WTC11 (cell line): ENCODE data around the gene GABARAPL2. TPM values are rescaled to one million over a fixed set of nuclear protein-coding genes. Genes with fewer than 3 reads are reported as not detected.

Experiments
- ATAC-seq: fragments of 200-7000 bp; cut with Tn5 transposase; 2 replicates; pipeline ENCODE4 v1.10.0; 2021; ENCODE audit warnings: mild to moderate bottlenecking, moderate library complexity
- CTCF ChIA-PET: fragments of 300-600 bp; sonication (Branson Sonifier 250); formaldehyde crosslinking; loops from one replicate; lab custom pipeline; 2021; ENCODE audit warnings: antibody characterized with exemption; lab: Charles Lee
- POLR2A ChIA-PET: fragments of 350-600 bp; sonication (Branson Sonifier 250); formaldehyde crosslinking; loops from one replicate; lab custom pipeline; 2021; ENCODE audit warnings: antibody characterized with exemption; lab: Charles Lee
- DNase-seq: peaks from one replicate; pipeline ENCODE4 v3.0.0; 2021; ENCODE audit warnings: low spot score
- H3K27ac Mint-ChIP-seq: 2 replicates; pipeline ENCODE4 v1.8.0; 2021; ENCODE audit warnings: mixed read lengths
- H3K27me3 Mint-ChIP-seq: 2 replicates; pipeline ENCODE4 v1.8.0; 2021; ENCODE audit warnings: low read depth, mild to moderate bottlenecking, moderate library complexity, mixed read lengths
- H3K36me3 Mint-ChIP-seq: 2 replicates; pipeline ENCODE4 v1.8.0; 2021; ENCODE audit warnings: mixed read lengths
- H3K4me1 Mint-ChIP-seq: 2 replicates; pipeline ENCODE4 v1.8.0; 2022; ENCODE audit warnings: mixed read lengths
- H3K4me3 Mint-ChIP-seq: 2 replicates; pipeline ENCODE4 v1.8.0; 2021; ENCODE audit warnings: mild to moderate bottlenecking, moderate library complexity, mixed read lengths
- H3K9me3 Mint-ChIP-seq: 2 replicates; pipeline ENCODE4 v1.8.0; 2021; ENCODE audit warnings: mixed read lengths
- CBFB ChIP-seq: sonication (generic); formaldehyde crosslinking; IDR thresholded peaks from 2 replicates; pipeline ENCODE4 v1.8.1; 2022; ENCODE audit warnings: mild to moderate bottlenecking, low read depth, missing genetic modification reagents
- CREM ChIP-seq: sonication (generic); formaldehyde crosslinking; IDR thresholded peaks from 2 replicates; pipeline ENCODE4 v1.8.1; 2022; ENCODE audit warnings: mild to moderate bottlenecking, missing genetic modification reagents, moderate library complexity
- JUN ChIP-seq: sonication (generic); formaldehyde crosslinking; IDR thresholded peaks from 2 replicates; pipeline ENCODE4 v1.8.0; 2023; ENCODE audit warnings: mild to moderate bottlenecking, missing genetic modification reagents
- KAT7 ChIP-seq: sonication (generic); formaldehyde crosslinking; IDR thresholded peaks from 2 replicates; pipeline ENCODE4 v1.8.1; 2023; ENCODE audit warnings: missing genetic modification reagents, mild to moderate bottlenecking, borderline replicate concordance
- MXD4 ChIP-seq: fragments of 250-450 bp; sonication (Bioruptor Pico); IDR thresholded peaks from 2 replicates; pipeline ENCODE4 v1.8.0; 2021; ENCODE audit warnings: mild to moderate bottlenecking, moderate library complexity, borderline replicate concordance
- MYBL2 ChIP-seq: sonication (generic); formaldehyde crosslinking; IDR thresholded peaks from 2 replicates; pipeline ENCODE4 v1.8.1; 2023; ENCODE audit warnings: mild to moderate bottlenecking, moderate library complexity, missing genetic modification reagents
- NFATC4 ChIP-seq: fragments of 250-450 bp; sonication (Bioruptor Pico); IDR thresholded peaks from 2 replicates; pipeline ENCODE4 v1.9.0; 2021; ENCODE audit warnings: mild to moderate bottlenecking
- NR1H2 ChIP-seq: sonication (generic); formaldehyde crosslinking; IDR thresholded peaks from 2 replicates; pipeline ENCODE4 v1.9.0; 2021; ENCODE audit warnings: mild to moderate bottlenecking, moderate library complexity, missing genetic modification reagents
- SMAD3 ChIP-seq: sonication (generic); formaldehyde crosslinking; IDR thresholded peaks from 2 replicates; pipeline ENCODE4 v1.8.0; 2022; ENCODE audit warnings: missing genetic modification reagents, mild to moderate bottlenecking, borderline replicate concordance
- SMAD4 ChIP-seq: sonication (generic); formaldehyde crosslinking; IDR thresholded peaks from 2 replicates; pipeline ENCODE4 v1.8.0; 2022; ENCODE audit warnings: mild to moderate bottlenecking, missing genetic modification reagents
- TEAD4 ChIP-seq: sonication (generic); formaldehyde crosslinking; IDR thresholded peaks from 2 replicates; pipeline ENCODE4 v1.8.0; 2022; ENCODE audit warnings: mild to moderate bottlenecking, missing genetic modification reagents
- total RNA-seq: library from RNA; stranded (reverse); gene quantifications from 3 replicates; pipeline ENCODE4 v1.2.3, GENCODE V29; 2021
- TF ChIP-seq, protein P1 (sequence below): sonication (generic); formaldehyde crosslinking; IDR thresholded peaks from 2 replicates; pipeline ENCODE4 v1.8.1; 2023; ENCODE audit warnings: mild to moderate bottlenecking, moderate library complexity, missing genetic modification reagents
- TF ChIP-seq, protein P2 (sequence below): fragments of 250-450 bp; sonication (Bioruptor Pico); IDR thresholded peaks from 2 replicates; pipeline ENCODE4 v2.1.2; 2022; ENCODE audit warnings: mild to moderate bottlenecking, moderate library complexity
- TF ChIP-seq, protein P3 (sequence below): fragments of 250-450 bp; sonication (Bioruptor Pico); IDR thresholded peaks from 2 replicates; pipeline ENCODE4 v1.9.0; 2021; ENCODE audit warnings: moderate library complexity, mild to moderate bottlenecking, inconsistent platforms, borderline replicate concordance
- TF ChIP-seq, protein P4 (sequence below): sonication (generic); formaldehyde crosslinking; IDR thresholded peaks from 2 replicates; pipeline ENCODE4 v1.8.1; 2022; ENCODE audit warnings: low read depth, mild to moderate bottlenecking, moderate library complexity, missing genetic modification reagents, borderline replicate concordance
- TF ChIP-seq, protein P5 (sequence below): sonication (generic); formaldehyde crosslinking; IDR thresholded peaks from 2 replicates; pipeline ENCODE4 v1.8.1; 2022; ENCODE audit warnings: mild to moderate bottlenecking, missing genetic modification reagents, moderate library complexity, borderline replicate concordance
- TF ChIP-seq, protein P6 (sequence below): sonication (generic); formaldehyde crosslinking; IDR thresholded peaks from 2 replicates; pipeline ENCODE4 v1.8.0; 2022; ENCODE audit warnings: mild to moderate bottlenecking, missing genetic modification reagents

Gene GABARAPL2
- total RNA-seq, 1 experiment from 2014 or later = 60.8 TPM

DNA sequence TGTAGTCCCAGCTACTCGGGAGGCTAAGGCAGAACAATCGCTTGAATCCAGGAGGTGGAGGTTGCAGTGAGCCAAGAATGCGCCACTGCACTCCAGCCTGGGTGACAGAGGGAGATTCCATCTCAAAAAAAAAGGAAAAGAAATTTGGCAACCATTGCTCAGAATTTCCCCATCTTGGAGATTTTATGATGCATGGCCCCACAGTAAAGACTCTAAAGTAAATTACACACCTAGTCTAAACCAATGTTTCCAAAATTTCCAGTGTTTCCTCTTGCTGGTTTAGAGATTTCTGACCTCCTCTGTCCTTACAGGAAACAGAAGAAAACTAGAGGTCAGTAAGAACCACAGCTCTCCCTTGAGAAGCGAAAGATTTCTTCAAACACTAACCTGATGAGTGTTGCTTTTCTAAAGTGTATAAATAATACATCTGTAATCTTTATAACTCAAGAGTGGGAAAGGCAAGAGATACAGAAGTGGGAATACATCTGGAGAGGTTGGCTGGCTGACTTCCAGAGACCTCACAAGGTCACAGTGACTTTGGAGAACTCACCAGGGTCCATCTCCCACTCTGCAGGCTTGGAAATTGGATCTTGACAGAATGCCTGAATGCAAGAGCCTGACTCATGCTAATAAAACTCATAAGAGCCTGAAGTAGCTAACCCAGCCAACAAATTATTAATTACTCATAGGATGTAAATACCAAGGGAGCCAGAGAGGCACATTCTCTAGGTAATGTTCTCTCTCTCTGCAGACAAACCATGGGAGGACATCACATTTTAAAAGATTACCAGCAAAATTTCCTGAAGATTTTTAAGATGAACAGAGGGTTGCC is 48.1 kb downstream of the GABARAPL2 start:
- POLR2A ChIA-PET = no interaction called here
- Mint-ChIP-seq H3K4me1 (no peaks in the 10 kb centered on the region), H3K27ac (no peak overlapping the region)
- DNase-seq = no peak
- CTCF ChIA-PET = no interaction called here
- TF ChIP-seq, protein P1, sequence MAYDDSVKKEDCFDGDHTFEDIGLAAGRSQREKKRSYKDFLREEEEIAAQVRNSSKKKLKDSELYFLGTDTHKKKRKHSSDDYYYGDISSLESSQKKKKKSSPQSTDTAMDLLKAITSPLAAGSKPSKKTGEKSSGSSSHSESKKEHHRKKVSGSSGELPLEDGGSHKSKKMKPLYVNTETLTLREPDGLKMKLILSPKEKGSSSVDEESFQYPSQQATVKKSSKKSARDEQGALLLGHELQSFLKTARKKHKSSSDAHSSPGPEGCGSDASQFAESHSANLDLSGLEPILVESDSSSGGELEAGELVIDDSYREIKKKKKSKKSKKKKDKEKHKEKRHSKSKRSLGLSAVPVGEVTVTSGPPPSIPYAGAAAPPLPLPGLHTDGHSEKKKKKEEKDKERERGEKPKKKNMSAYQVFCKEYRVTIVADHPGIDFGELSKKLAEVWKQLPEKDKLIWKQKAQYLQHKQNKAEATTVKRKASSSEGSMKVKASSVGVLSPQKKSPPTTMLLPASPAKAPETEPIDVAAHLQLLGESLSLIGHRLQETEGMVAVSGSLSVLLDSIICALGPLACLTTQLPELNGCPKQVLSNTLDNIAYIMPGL (CRISPR knock-in tag) = no peak
- TF ChIP-seq JUN (CRISPR knock-in tag) (no peak), MXD4 (CRISPR knock-in tag) (no peak)
- TF ChIP-seq, protein P2, sequence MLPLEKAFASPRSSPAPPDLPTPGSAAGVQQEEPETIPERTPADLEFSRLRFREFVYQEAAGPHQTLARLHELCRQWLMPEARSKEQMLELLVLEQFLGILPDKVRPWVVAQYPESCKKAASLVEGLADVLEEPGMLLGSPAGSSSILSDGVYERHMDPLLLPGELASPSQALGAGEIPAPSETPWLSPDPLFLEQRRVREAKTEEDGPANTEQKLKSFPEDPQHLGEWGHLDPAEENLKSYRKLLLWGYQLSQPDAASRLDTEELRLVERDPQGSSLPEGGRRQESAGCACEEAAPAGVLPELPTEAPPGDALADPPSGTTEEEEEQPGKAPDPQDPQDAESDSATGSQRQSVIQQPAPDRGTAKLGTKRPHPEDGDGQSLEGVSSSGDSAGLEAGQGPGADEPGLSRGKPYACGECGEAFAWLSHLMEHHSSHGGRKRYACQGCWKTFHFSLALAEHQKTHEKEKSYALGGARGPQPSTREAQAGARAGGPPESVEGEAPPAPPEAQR (CRISPR knock-in tag) = no peak
- TF ChIP-seq, protein P3, sequence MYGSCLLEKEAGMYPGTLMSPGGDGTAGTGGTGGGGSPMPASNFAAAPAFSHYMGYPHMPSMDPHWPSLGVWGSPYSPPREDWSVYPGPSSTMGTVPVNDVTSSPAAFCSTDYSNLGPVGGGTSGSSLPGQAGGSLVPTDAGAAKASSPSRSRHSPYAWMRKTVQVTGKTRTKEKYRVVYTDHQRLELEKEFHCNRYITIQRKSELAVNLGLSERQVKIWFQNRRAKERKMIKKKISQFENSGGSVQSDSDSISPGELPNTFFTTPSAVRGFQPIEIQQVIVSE (CRISPR knock-in tag) = no peak
- TF ChIP-seq, all 79 proteins: peak for 0
- H3K4me3 Mint-ChIP-seq = no peak overlapping the region
- no peaks in the 10 kb centered on the region for H3K27me3 Mint-ChIP-seq
- ATAC-seq = no peak
- peaks cover 61% of the 10 kb centered on the region for H3K36me3 Mint-ChIP-seq
- H3K9me3 Mint-ChIP-seq = no peaks in the 10 kb centered on the region

DNA sequence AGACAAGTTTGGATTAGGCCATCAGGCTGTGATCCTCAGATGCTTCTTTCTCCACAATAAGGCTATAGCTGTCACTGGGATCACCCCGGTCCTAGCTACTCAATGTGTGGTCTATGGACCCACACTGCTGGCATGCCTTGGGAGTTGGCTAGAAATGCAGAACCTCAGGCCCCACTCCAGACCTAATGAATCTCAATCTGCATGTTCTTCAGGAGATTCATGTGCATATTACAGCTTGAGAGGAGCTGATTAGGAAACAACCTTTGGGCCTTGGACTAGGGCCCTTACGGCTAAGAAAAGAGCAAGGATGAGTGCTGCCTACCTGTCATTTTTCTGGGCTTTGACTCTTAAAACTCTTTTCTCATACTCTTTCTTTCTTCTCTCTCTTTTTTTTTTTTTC is 49.4 kb downstream of the GABARAPL2 start:
- no peaks in the 10 kb centered on the region for H3K9me3 Mint-ChIP-seq
- peaks cover 64% of the 10 kb centered on the region for H3K36me3 Mint-ChIP-seq
- TF ChIP-seq, protein P4, sequence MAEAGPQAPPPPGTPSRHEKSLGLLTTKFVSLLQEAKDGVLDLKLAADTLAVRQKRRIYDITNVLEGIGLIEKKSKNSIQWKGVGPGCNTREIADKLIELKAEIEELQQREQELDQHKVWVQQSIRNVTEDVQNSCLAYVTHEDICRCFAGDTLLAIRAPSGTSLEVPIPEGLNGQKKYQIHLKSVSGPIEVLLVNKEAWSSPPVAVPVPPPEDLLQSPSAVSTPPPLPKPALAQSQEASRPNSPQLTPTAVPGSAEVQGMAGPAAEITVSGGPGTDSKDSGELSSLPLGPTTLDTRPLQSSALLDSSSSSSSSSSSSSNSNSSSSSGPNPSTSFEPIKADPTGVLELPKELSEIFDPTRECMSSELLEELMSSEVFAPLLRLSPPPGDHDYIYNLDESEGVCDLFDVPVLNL = no peak
- TF ChIP-seq MXD4 (CRISPR knock-in tag) = no peak
- no peak for TF ChIP-seq CBFB
- no peak for TF ChIP-seq SMAD4 (CRISPR knock-in tag)
- no peak for TF ChIP-seq TEAD4
- no peak for TF ChIP-seq CREM (CRISPR knock-in tag)
- TF ChIP-seq, protein P5, sequence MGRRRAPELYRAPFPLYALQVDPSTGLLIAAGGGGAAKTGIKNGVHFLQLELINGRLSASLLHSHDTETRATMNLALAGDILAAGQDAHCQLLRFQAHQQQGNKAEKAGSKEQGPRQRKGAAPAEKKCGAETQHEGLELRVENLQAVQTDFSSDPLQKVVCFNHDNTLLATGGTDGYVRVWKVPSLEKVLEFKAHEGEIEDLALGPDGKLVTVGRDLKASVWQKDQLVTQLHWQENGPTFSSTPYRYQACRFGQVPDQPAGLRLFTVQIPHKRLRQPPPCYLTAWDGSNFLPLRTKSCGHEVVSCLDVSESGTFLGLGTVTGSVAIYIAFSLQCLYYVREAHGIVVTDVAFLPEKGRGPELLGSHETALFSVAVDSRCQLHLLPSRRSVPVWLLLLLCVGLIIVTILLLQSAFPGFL (CRISPR knock-in tag) = no peak
- no peak for TF ChIP-seq NR1H2 (CRISPR knock-in tag)
- no peak for TF ChIP-seq SMAD3 (CRISPR knock-in tag)
- no peak for TF ChIP-seq MYBL2 (CRISPR knock-in tag)
- TF ChIP-seq, protein P6, sequence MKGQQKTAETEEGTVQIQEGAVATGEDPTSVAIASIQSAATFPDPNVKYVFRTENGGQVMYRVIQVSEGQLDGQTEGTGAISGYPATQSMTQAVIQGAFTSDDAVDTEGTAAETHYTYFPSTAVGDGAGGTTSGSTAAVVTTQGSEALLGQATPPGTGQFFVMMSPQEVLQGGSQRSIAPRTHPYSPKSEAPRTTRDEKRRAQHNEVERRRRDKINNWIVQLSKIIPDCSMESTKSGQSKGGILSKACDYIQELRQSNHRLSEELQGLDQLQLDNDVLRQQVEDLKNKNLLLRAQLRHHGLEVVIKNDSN (CRISPR knock-in tag) = no peak
- no peak for TF ChIP-seq KAT7 (CRISPR knock-in tag)
- TF ChIP-seq NFATC4 (CRISPR knock-in tag) = no peak
- DNase-seq = no peak
- CTCF ChIA-PET = interaction anchor here (0.8 kb wide), 1 partner anchor 32 kb away, joined by 3 read pairs; the partner anchor contains the start of genes KARS1 and TERF2IP
- POLR2A ChIA-PET = interaction anchor here (0.7 kb wide), 2 partner anchors 12 to 163 kb away, joined by 3 to 4 read pairs; no protein-coding TSS in a partner anchor
- no peak for ATAC-seq
- no peaks in the 10 kb centered on the region for H3K4me1 Mint-ChIP-seq
- no peaks in the 10 kb centered on the region for H3K27me3 Mint-ChIP-seq
- H3K4me3 Mint-ChIP-seq = no peak overlapping the region
- no peak overlapping the region for H3K27ac Mint-ChIP-seq
